ENCODE results near the gene CLPTM1. TPM values are rescaled to one million over a fixed set of nuclear protein-coding genes. Genes with fewer than 3 reads are reported as not detected.

CLPTM1 gene
- total and polyA plus RNA-seq, 2 of the 8 experiments (the other 6 are each of a cell fraction or from before 2014, with no cell fraction given) = 84.8 to 108 TPM

DNA sequence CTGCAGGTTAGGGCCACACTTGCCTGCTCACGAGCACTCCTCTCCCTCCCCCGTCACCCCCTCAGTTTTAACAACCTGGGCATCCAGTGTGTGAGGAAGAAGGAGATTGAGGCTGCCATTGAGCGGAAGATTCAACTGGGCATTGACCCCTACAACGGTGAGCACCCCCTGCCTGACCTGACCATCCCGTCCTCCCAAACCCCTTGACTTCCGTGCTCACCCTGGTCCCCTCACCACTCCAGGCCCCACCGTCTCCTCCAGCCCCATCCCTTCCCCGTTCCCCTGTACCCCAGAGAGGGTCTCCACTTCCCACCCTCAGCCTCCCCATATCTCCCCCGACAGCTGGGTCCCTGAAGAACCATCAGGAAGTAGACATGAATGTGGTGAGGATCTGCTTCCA is 70.1 kb downstream of the CLPTM1 start:
- no peak overlapping the region for H2BK120ac ChIP-seq (replicated peaks; ENCODE audit: low read depth, low read length)
- no peaks in the 10 kb centered on the region for H3K79me1 ChIP-seq (ENCODE audit: low read depth, low read length)
- H4K8ac ChIP-seq (ENCODE audit: extremely low read depth, insufficient read depth, low read length) = peak overlapping the region; percentile 25; the same call in 1 of the 2 replicates
- H4K91ac ChIP-seq (replicated peaks; ENCODE audit: insufficient read length, low read length) = no peak overlapping the region
- H2BK20ac ChIP-seq (ENCODE audit: low read length) = no peak overlapping the region
- H3K18ac ChIP-seq (ENCODE audit: extremely low read depth, low read length) = no peak overlapping the region
- H3K4me2 ChIP-seq (ENCODE audit: insufficient read depth in 1 of 2, low read depth in 2 of 2, low read length in 2 of 2) = no peak overlapping the region
- no peak overlapping the region for H2BK12ac ChIP-seq (ENCODE audit: low read depth, low read length)
- H3K4me1 ChIP-seq (replicated peaks in 1 of 4; ENCODE audit: control insufficient read depth in 3 of 4, insufficient read depth in 4 of 4, low read length in 3 of 4) = no peaks in the 10 kb centered on the region
- no peak overlapping the region for H3K4me3 ChIP-seq (ENCODE audit: extremely low read depth in 1 of 4, insufficient read depth in 2 of 4, low read depth in 3 of 4, low read length in 4 of 4)
- H4K20me1 ChIP-seq (replicated peaks in 1 of 2; ENCODE audit: control insufficient read depth in 1 of 2, insufficient read depth in 2 of 2, low read length in 2 of 2) = no peaks in the 10 kb centered on the region
- no peak overlapping the region for H4K5ac ChIP-seq (ENCODE audit: insufficient read length, low read depth, low read length)
- H3K4ac ChIP-seq (replicated peaks; ENCODE audit: insufficient read length, low read depth, low read length) = no peak overlapping the region
- no peak overlapping the region for H3K56ac ChIP-seq (replicated peaks; ENCODE audit: insufficient read length, low read depth, low read length)
- H2AFZ ChIP-seq (ENCODE audit: low read length) = no peak overlapping the region
- no peak overlapping the region for H2BK5ac ChIP-seq (ENCODE audit: low read depth, low read length)
- no peak overlapping the region for H2AK5ac ChIP-seq (ENCODE audit: low read depth, low read length)
- H2BK15ac ChIP-seq (ENCODE audit: low read length) = no peak overlapping the region
- POLR2A ChIA-PET (ENCODE audit: partially characterized antibody) = no interaction called here
- CTCF ChIA-PET (ENCODE audit: partially characterized antibody) = interaction anchor here (1.7 kb wide), 1 partner anchor 34 kb away, joined by 4 read pairs; no protein-coding TSS in a partner anchor
- no peaks in the 10 kb centered on the region for H3K9me3 ChIP-seq (ENCODE audit: insufficient read depth in 2 of 2, low read depth in 1 of 2, low read length in 1 of 2)
- DNase-seq (ENCODE audit: low read depth in 1 of 2, low spot score in 2 of 2) = no peak
- H3K9ac ChIP-seq (replicated peaks in 1 of 4; ENCODE audit: extremely low read depth in 1 of 4, low read depth in 3 of 4, low read length in 3 of 4) = no peak overlapping the region
- H3K27me3 ChIP-seq (replicated peaks in 1 of 4; ENCODE audit: control insufficient read depth in 3 of 4, extremely low read depth in 1 of 4, insufficient read depth in 3 of 4, low read length in 3 of 4) = no peaks in the 10 kb centered on the region
- H3K14ac ChIP-seq (ENCODE audit: insufficient read length) = no peak overlapping the region
- no peaks in the 10 kb centered on the region; a peak in 2 of 8 replicates for H3K36me3 ChIP-seq (ENCODE audit: control insufficient read depth in 2 of 4, insufficient read depth in 4 of 4, low read length in 3 of 4)
- H3K79me2 ChIP-seq (ENCODE audit: control insufficient read depth in 1 of 2, insufficient read depth in 2 of 2, low read length in 2 of 2) = no peaks in the 10 kb centered on the region
- no peak for FAIRE-seq
- H3K27ac ChIP-seq (ENCODE audit: low read depth, low read length) = no peak overlapping the region
- no peaks in the 10 kb centered on the region for H3K23me2 ChIP-seq (ENCODE audit: low read depth, low read length)
- WGBS, 2 experiments (ENCODE audit: extremely low coverage in 1 of 2, insufficient coverage in 1 of 2, insufficient read length in 1 of 2, insufficient replicate concordance in 2 of 2, low coverage in 1 of 2, low lambda C conversion rate in 2 of 2, missing lambda C conversion rate in 1 of 2) = 88% methylated on average over 8 of the region's 9 CpGs; no CpG with 5 or more reads in 1 of the 2 experiments
- no peak overlapping the region for H3K23ac ChIP-seq (ENCODE audit: insufficient read length)
- TF ChIP-seq GABPA (IDR thresholded peaks at IDR 0.05; ENCODE audit: borderline replicate concordance, insufficient read depth, low read length) (no peak), CBX5 (IDR thresholded peaks at IDR 0.05; ENCODE audit: low read depth, low read length) (no peak), CEBPB (IDR thresholded peaks at IDR 0.05; ENCODE audit: low read depth, low read length) (no peak), SIX5 (IDR thresholded peaks at IDR 0.05; ENCODE audit: low read depth, low read length) (no peak), JUN (IDR thresholded peaks at IDR 0.05; ENCODE audit: low read depth, low read length) (no peak), RXRA (IDR thresholded peaks at IDR 0.05; ENCODE audit: insufficient read depth, low read depth, low read length) (no peak), RNF2 (IDR thresholded peaks at IDR 0.05; ENCODE audit: borderline replicate concordance, low read depth, low read length, missing control alignments, poor library complexity, severe bottlenecking) (no peak), SP4 (IDR thresholded peaks at IDR 0.05; ENCODE audit: low read length) (no peak), MAFK (IDR thresholded peaks at IDR 0.05; ENCODE audit: low read depth, low read length) (no peak), NRF1 (IDR thresholded peaks at IDR 0.05; ENCODE audit: low read depth, low read length) (no peak), HDAC6 (IDR thresholded peaks at IDR 0.05; ENCODE audit: low read depth, low read length) (no peak), TEAD4 (IDR thresholded peaks at IDR 0.05; ENCODE audit: low read depth, low read length) (no peak), TAF1 (IDR thresholded peaks at IDR 0.05; ENCODE audit: low read depth, low read length) (no peak), CHD1 (IDR thresholded peaks at IDR 0.05; ENCODE audit: low read depth, low read length) (no peak)
- TF ChIP-seq, protein P1, sequence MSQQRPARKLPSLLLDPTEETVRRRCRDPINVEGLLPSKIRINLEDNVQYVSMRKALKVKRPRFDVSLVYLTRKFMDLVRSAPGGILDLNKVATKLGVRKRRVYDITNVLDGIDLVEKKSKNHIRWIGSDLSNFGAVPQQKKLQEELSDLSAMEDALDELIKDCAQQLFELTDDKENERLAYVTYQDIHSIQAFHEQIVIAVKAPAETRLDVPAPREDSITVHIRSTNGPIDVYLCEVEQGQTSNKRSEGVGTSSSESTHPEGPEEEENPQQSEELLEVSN (IDR thresholded peaks at IDR 0.05) = no peak
